ENCODE measurements around the gene ZNF474. TPM values are rescaled to one million over a fixed set of nuclear protein-coding genes. Genes with fewer than 3 reads are reported as not detected.

The ZNF474 gene
- total and polyA plus RNA-seq, 2 of the 8 experiments (the other 6 are each of a cell fraction or from before 2014, with no cell fraction given) = not detected

DNA sequence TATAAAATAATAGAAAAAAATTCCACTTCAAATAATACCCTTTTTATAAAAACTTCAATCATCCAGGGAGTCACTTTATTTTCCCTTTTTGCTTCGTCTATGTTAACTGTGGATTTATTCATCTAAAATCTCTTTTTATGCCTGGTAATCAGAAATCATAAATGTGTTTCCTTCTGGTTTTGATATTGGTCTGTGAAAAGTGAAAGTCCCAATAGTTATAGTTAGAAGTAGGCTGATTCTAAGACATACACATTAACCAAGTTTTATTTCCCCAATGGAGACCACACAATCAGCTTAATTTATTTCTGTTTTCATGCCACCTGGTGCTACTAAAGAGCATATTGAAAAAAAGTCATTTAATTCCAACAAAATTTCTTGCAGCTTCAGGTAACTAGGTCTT is 45.7 kb downstream of the ZNF474 start (continued):
- TF ChIP-seq KDM4A (IDR thresholded peaks at IDR 0.05; ENCODE audit: low read depth, low read length, severe bottlenecking) (no peak), NANOG (IDR thresholded peaks at IDR 0.05; ENCODE audit: insufficient read depth, low read depth, low read length, poor library complexity, severe bottlenecking) (no peak), BRCA1 (IDR thresholded peaks at IDR 0.05; ENCODE audit: low read depth, low read length) (no peak), SIX5 (IDR thresholded peaks at IDR 0.05; ENCODE audit: low read depth, low read length) (no peak)
- TF ChIP-seq, protein P1, sequence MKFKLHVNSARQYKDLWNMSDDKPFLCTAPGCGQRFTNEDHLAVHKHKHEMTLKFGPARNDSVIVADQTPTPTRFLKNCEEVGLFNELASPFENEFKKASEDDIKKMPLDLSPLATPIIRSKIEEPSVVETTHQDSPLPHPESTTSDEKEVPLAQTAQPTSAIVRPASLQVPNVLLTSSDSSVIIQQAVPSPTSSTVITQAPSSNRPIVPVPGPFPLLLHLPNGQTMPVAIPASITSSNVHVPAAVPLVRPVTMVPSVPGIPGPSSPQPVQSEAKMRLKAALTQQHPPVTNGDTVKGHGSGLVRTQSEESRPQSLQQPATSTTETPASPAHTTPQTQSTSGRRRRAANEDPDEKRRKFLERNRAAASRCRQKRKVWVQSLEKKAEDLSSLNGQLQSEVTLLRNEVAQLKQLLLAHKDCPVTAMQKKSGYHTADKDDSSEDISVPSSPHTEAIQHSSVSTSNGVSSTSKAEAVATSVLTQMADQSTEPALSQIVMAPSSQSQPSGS (IDR thresholded peaks at IDR 0.05; ENCODE audit: low read length) = no peak

All from H1 (cell line).